Neural crest cell (in vitro differentiated cells): Measurements from ENCODE around the gene LCMT2. TPM values are rescaled to one million over a fixed set of nuclear protein-coding genes. Genes with fewer than 3 reads are reported as not detected.

Experiments
- DNase-seq: peaks from one replicate; pipeline ENCODE4 v3.0.0; 2021; ENCODE audit warnings: low read depth, mixed read lengths, low spot score
- H3K27ac Mint-ChIP-seq: one replicate; pipeline ENCODE4 v1.8.0; 2021; ENCODE audit warnings: mild to moderate bottlenecking, mixed read lengths; ENCODE audit not compliant: unreplicated experiment
- H3K27me3 Mint-ChIP-seq: 2 replicates; pipeline ENCODE4 v1.8.0; 2021; ENCODE audit warnings: low read depth, mild to moderate bottlenecking, mixed read lengths
- H3K36me3 Mint-ChIP-seq: 2 replicates; pipeline ENCODE4 v1.8.0; 2021; ENCODE audit warnings: low read depth, mild to moderate bottlenecking, mixed read lengths
- H3K4me1 Mint-ChIP-seq: 2 replicates; pipeline ENCODE4 v1.8.0; 2021; ENCODE audit warnings: mixed read lengths
- H3K4me3 Mint-ChIP-seq: one replicate; pipeline ENCODE4 v1.8.0; 2021; ENCODE audit warnings: mild to moderate bottlenecking, mixed read lengths
- H3K9me3 Mint-ChIP-seq: 2 replicates; pipeline ENCODE4 v1.8.0; 2021; ENCODE audit warnings: mixed read lengths
- long read RNA-seq: library from polyadenylated mRNA; unstranded; transcript quantifications from one replicate; pipeline ENCODE4 v2.0.0, GENCODE V29; 2020
- total RNA-seq: library from RNA; stranded (reverse); gene quantifications from 2 replicates; pipeline ENCODE4 v1.2.1, GENCODE V29; 2021
- TF ChIP-seq, protein P1 (sequence below): fragments of 200-600 bp; sonication (generic); conservative IDR thresholded peaks from 2 replicates; pipeline ENCODE4 v1.5.0; 2021; ENCODE audit warnings: antibody characterized with exemption, mild to moderate bottlenecking

Gene LCMT2, protein sequence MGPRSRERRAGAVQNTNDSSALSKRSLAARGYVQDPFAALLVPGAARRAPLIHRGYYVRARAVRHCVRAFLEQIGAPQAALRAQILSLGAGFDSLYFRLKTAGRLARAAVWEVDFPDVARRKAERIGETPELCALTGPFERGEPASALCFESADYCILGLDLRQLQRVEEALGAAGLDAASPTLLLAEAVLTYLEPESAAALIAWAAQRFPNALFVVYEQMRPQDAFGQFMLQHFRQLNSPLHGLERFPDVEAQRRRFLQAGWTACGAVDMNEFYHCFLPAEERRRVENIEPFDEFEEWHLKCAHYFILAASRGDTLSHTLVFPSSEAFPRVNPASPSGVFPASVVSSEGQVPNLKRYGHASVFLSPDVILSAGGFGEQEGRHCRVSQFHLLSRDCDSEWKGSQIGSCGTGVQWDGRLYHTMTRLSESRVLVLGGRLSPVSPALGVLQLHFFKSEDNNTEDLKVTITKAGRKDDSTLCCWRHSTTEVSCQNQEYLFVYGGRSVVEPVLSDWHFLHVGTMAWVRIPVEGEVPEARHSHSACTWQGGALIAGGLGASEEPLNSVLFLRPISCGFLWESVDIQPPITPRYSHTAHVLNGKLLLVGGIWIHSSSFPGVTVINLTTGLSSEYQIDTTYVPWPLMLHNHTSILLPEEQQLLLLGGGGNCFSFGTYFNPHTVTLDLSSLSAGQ
- 18.8 and 18.9 TPM in 2 replicates for total RNA-seq
- long read RNA-seq, full-length matches to known transcripts, result 25 of 25 reads
- long read RNA-seq, partial matches to known transcripts, result 0 of 25 reads
- long read RNA-seq, other reads (novel, unspliced or antisense), result 0 of 25 reads

DNA sequence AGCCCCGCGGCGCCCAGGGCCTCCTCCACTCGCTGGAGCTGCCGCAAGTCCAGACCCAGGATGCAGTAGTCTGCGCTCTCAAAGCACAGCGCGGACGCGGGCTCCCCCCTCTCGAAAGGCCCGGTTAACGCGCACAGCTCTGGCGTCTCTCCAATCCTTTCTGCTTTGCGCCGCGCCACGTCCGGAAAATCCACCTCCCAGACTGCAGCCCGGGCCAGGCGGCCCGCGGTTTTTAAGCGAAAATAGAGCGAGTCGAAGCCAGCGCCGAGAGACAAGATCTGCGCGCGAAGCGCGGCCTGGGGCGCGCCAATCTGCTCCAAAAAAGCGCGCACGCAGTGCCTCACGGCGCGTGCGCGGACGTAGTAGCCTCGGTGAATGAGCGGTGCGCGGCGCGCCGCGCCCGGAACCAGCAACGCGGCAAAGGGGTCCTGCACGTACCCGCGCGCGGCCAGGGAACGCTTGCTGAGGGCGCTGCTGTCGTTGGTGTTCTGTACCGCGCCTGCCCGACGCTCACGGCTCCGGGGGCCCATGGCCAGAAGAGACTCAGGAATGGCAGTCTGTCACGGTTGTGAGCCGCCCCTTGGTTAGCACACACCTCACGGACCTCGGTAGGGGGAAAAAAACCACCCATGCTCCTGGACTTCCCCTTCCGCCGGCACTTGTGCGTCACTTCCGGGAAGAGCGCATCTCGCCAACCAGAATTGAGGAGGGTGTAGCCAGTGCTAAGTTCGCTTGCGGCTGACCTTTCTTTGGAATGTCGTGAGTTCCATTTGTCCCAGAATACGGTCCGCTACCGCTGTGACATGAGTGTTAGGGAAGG is at the start of gene LCMT2:
TSS of gene LCMT2 (minus strand) at position 614 of the 820 bp plus-strand sequence. CDS start at position 530, 84 bp downstream.
- TF ChIP-seq, protein P1, sequence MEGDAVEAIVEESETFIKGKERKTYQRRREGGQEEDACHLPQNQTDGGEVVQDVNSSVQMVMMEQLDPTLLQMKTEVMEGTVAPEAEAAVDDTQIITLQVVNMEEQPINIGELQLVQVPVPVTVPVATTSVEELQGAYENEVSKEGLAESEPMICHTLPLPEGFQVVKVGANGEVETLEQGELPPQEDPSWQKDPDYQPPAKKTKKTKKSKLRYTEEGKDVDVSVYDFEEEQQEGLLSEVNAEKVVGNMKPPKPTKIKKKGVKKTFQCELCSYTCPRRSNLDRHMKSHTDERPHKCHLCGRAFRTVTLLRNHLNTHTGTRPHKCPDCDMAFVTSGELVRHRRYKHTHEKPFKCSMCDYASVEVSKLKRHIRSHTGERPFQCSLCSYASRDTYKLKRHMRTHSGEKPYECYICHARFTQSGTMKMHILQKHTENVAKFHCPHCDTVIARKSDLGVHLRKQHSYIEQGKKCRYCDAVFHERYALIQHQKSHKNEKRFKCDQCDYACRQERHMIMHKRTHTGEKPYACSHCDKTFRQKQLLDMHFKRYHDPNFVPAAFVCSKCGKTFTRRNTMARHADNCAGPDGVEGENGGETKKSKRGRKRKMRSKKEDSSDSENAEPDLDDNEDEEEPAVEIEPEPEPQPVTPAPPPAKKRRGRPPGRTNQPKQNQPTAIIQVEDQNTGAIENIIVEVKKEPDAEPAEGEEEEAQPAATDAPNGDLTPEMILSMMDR, result no peak
- no peaks in the 10 kb centered on the region for H3K9me3 Mint-ChIP-seq
- peaks cover 27% of the 10 kb centered on the region for H3K4me1 Mint-ChIP-seq
- peaks cover 17% of the 10 kb centered on the region for H3K36me3 Mint-ChIP-seq
- peak within 1 kb of the TSS; percentile 98 for H3K27ac Mint-ChIP-seq
- peak; percentile 71 for DNase-seq
- peaks cover 3% of the 10 kb centered on the region for H3K27me3 Mint-ChIP-seq
- peak within 1 kb of the TSS; percentile 99 for H3K4me3 Mint-ChIP-seq

DNA sequence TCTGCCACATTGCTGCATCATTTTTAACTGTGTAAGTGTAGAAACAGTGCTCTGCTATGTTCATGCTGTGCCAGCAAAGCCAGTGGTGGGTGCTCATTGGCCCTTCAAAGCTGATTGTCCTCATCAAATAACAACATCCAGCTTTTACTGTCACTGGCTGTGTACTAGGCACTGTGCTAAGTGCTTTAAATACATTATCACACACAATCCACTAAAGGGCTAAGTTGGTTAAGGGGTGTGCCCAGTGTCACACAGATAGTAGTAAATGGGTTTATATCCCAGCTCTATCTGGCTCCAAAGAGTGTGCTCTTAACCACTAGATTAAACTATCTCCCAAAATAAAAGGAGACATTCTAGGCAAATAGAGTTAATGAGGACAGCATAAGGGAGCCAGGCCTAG is 48.2 kb upstream of the LCMT2 start:
- no peak overlapping the region for H3K4me3 Mint-ChIP-seq
- H3K9me3 Mint-ChIP-seq, result no peaks in the 10 kb centered on the region
- H3K4me1 Mint-ChIP-seq, result no peaks in the 10 kb centered on the region
- H3K27ac Mint-ChIP-seq, result no peak overlapping the region
- TF ChIP-seq, protein P1, result no peak
- H3K36me3 Mint-ChIP-seq, result peaks cover 6% of the 10 kb centered on the region
- no peak for DNase-seq
- H3K27me3 Mint-ChIP-seq, result no peaks in the 10 kb centered on the region

DNA sequence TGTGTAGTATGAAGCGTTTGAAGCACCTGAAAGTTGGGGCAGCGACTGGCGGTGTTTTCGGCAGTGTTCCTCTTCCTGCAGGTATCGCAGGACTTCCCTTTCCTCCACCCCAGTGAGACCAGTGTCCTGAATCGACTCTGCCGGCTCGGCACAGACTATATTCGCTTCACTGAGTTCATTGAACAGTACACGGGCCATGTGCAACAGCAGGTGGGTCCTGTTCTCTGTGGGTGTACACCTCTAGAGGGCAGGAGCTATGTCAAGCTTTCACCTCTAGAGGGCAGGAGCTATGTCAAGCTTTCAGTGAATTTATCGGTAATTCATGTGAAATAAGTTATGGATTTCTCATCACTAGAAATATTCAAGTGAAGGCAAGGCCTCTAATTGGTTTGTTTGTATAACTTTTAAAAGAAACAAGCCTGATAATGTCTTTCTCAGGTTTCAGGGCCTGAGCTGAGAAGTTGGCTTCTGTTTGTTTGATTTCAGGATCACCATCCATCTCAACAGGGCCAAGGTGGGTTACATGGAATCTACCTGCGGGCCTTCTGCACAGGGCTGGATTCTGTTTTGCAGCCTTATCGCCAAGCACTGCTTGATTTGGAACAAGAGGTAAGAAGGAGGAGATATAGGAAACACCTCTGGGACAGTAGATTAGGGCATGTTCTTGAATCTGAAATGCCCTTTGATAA is 45.8 kb upstream of the LCMT2 start:
- peak; percentile 12 for DNase-seq
- TF ChIP-seq, protein P1, result peak; percentile 72
- H3K9me3 Mint-ChIP-seq, result no peaks in the 10 kb centered on the region
- peaks cover 6% of the 10 kb centered on the region for H3K36me3 Mint-ChIP-seq
- no peaks in the 10 kb centered on the region for H3K27me3 Mint-ChIP-seq
- no peak overlapping the region for H3K27ac Mint-ChIP-seq
- peaks cover 17% of the 10 kb centered on the region for H3K4me1 Mint-ChIP-seq
- H3K4me3 Mint-ChIP-seq, result peak overlapping the region; percentile 61

DNA sequence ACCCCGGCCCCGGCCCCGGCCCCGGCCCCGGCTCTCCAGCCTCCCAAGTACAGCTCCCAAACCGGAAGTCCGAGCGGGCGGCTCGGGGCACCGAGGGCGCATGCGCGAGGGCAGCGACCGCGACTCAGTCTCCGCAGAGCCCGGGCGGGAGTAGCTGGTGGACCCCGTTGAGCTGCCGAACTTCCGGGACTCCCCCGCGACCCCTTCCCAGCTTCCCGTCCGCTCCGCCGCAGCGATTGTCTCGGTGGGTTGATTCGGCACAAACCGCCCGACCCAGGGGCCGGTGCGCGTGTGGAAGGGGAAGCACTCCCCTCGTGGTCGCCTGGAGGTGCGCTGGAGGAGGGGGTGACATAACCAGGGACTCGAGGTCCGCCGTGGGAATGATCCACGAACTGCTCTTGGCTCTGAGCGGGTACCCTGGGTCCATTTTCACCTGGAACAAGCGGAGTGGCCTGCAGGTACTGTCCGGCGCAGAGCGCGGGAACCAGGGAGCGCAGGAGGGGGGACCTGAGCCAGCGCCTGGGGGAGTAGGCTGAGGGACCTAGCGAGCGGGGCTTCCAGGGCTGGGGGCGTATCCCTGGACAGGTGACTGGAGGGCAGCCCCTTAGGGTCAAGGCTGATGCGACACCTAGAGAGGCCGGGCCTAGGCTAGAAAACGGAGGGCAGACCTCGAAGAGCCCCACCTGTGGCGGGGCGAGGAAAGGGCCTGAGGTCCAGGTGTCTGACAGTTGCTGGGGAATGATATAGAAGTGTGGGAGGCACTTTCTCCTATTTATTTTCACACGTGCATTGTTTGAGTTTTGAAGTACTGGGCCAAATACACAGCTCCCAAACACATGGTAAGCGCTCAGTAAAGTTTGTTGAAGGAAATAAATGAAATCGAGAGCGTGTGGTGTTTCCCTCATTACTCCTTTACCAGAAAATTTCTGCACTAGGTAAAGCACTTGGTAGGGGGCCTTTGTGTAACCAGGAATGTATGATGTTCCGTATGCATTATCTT is 40.9 kb upstream of the LCMT2 start, which contains the start of the genes TUBGCP4 and ZSCAN29:
TSS of gene TUBGCP4 (plus strand) at position 127 of the 1,000 bp plus-strand sequence. CDS start at position 381, 254 bp downstream.
TSS of gene ZSCAN29 (minus strand) at position 69 of the 1,000 bp plus-strand sequence. CDS start 1,130 bp downstream, outside the sequence.
- DNase-seq, result peak; percentile 84
- TF ChIP-seq, protein P1, result peak; percentile 54
- no peaks in the 10 kb centered on the region for H3K27me3 Mint-ChIP-seq
- peaks cover 57% of the 10 kb centered on the region for H3K4me1 Mint-ChIP-seq
- peak within 1 kb of the TSS; percentile 94 for H3K4me3 Mint-ChIP-seq
- peaks cover 38% of the 10 kb centered on the region for H3K36me3 Mint-ChIP-seq
- H3K27ac Mint-ChIP-seq, result peak within 1 kb of the TSS; percentile 87
- H3K9me3 Mint-ChIP-seq, result peaks cover 12% of the 10 kb centered on the region
